Measurements from ENCODE around the gene TNRC6C.
"Not testable (repeated sequence)": the region's sequence is repeated elsewhere in the genome, so short reads cannot be mapped to it uniquely, and the experiment has no call there.

Gene TNRC6C

GRCh38 chr17:77965352-77965751, 6.8 kb downstream of the TNRC6C start:
- no peak for DNase-seq

GRCh38 chr17:77966476-77966875, 8.0 kb downstream of the TNRC6C start:
- DNase-seq = no peak

GRCh38 chr17:77968788-77969187, 10.3 kb downstream of the TNRC6C start:
- no peak for DNase-seq

GRCh38 chr17:77972271-77972670, 13.8 kb downstream of the TNRC6C start:
- DNase-seq = not testable (repeated sequence)

- no peak for DNase-seq
These were observed 15.4 kb downstream of the TNRC6C start for GRCh38 chr17:77973953-77974352.

- no peak for DNase-seq
These were observed 15.9 kb downstream of the TNRC6C start for GRCh38 chr17:77974396-77974795.

- not testable (repeated sequence) for DNase-seq
These were observed 23.9 kb downstream of the TNRC6C start for GRCh38 chr17:77982430-77982829.

- no peak for DNase-seq
These were observed 31.8 kb downstream of the TNRC6C start for GRCh38 chr17:77990301-77990700.

GRCh38 chr17:77993735-77994134, 35.2 kb downstream of the TNRC6C start:
- not testable (repeated sequence) for DNase-seq

GRCh38 chr17:77995146-77995852, 36.8 kb downstream of the TNRC6C start:
- DNase-seq = peak in 3 of 6 experiments; percentile 4 to 12 (median 7)

GRCh38 chr17:77996256-77996655, 37.8 kb downstream of the TNRC6C start:
- DNase-seq = no peak

- DNase-seq = no peak
These were observed 41.1 kb downstream of the TNRC6C start for GRCh38 chr17:77999413-78000173.

- no peak for DNase-seq
These were observed 41.8 kb downstream of the TNRC6C start for GRCh38 chr17:78000341-78000740.

GRCh38 chr17:78001182-78001581, 42.7 kb downstream of the TNRC6C start:
- DNase-seq = no peak

GRCh38 chr17:78001612-78002011, 43.1 kb downstream of the TNRC6C start:
- no peak for DNase-seq

GRCh38 chr17:78002166-78002565, 43.7 kb downstream of the TNRC6C start:
- DNase-seq = no peak

GRCh38 chr17:78005452-78006171, 47.1 kb downstream of the TNRC6C start:
- DNase-seq = no peak

- DNase-seq = no peak
These were observed 47.8 kb downstream of the TNRC6C start for GRCh38 chr17:78006338-78006737.

GRCh38 chr17:78007647-78008046, 49.1 kb downstream of the TNRC6C start:
- DNase-seq = no peak

GRCh38 chr17:78010759-78011158, 52.3 kb downstream of the TNRC6C start:
- DNase-seq = peak in 2 of 6 experiments; percentile 22 to 32

GRCh38 chr17:78012428-78012827, 53.9 kb downstream of the TNRC6C start:
- DNase-seq = no peak

- DNase-seq = peak in 5 of 6 experiments; percentile 12 to 72 (median 35)
These were observed 55.4 kb downstream of the TNRC6C start for GRCh38 chr17:78013683-78014467.

- DNase-seq = no peak
These were observed 56.1 kb downstream of the TNRC6C start for GRCh38 chr17:78014646-78015045.
